Adrenal gland (tissue), 5 donors: ENCODE measurements around the gene MUC2.

ENCODE experiments used
- CTCF ChIP-seq, 6 experiments: fragments of 450-650 bp in 4 of 6; fragments of 200-600 bp in 2 of 6; sonication (generic) in 1 of 6; IDR thresholded peaks; 1 replicate in 5 of 6; 2 replicates in 1 of 6; pipeline versions ENCODE4 v1.5.1 to v1.8.0; 2016 to 2021; ENCODE audit warnings: antibody characterized with exemption in 6 of 6, mild to moderate bottlenecking in 2 of 6, moderate library complexity in 1 of 6
- POLR2A ChIP-seq, 2 donors: fragments of 450-650 bp; IDR thresholded peaks; one replicate each; pipeline ENCODE4 v1.6.1; 2017; ENCODE audit warnings: antibody characterized with exemption in 2 of 2, mild to moderate bottlenecking in 2 of 2, moderate library complexity in 1 of 2
- donor health status: DM: no; HTN: no; CAD: no.

- no peak for TF ChIP-seq CTCF (IDR thresholded peaks at IDR 0.05)
- no peak for TF ChIP-seq POLR2A (IDR thresholded peaks at IDR 0.05)
These were observed 47.4 kb downstream of the MUC2 start for GRCh38 chr11:1121813-1122663.
